Keratinocyte (primary cell): ENCODE results near the gene PRKCA. TPM values are rescaled to one million over a fixed set of nuclear protein-coding genes. Genes with fewer than 3 reads are reported as not detected.

Experiments used
- DNase-seq: peaks from one replicate; pipeline ENCODE4 v3.0.0-alpha.2; 2011; ENCODE audit warnings: low read depth, missing footprints, low spot score
- FAIRE-seq: peaks from 2 replicates; lab custom pipeline; 2011; peaks lifted over from hg19 to GRCh38; lab: Jason Lieb, UNC
- H2AFZ ChIP-seq: 2 replicates; pipeline ENCODE4 v1.6.0; 2012; ENCODE audit warnings: low read length, control low read depth, inconsistent platforms; ENCODE audit not compliant: control insufficient read depth
- H3K27ac ChIP-seq: 2 replicates; pipeline ENCODE4 v1.5.1; 2011; ENCODE audit warnings: low read length; ENCODE audit not compliant: control insufficient read depth, insufficient read depth
- H3K27me3 ChIP-seq: 3 replicates; pipeline ENCODE4 v1.6.0; 2011; ENCODE audit warnings: low read length; ENCODE audit not compliant: control insufficient read depth, insufficient read depth; ENCODE audit errors: extremely low read depth
- H3K36me3 ChIP-seq, 2 experiments: 2 replicates in 1 of 2; 3 replicates in 1 of 2; pipeline ENCODE4 v1.5.1; 2011; ENCODE audit warnings: low read length in 2 of 2, mild to moderate bottlenecking in 1 of 2; ENCODE audit not compliant: control insufficient read depth in 2 of 2, insufficient read depth in 2 of 2; ENCODE audit errors: extremely low read depth in 1 of 2
- H3K4me1 ChIP-seq: 3 replicates; pipeline ENCODE4 v1.5.1; 2011; ENCODE audit warnings: low read length; ENCODE audit not compliant: control insufficient read depth, insufficient read depth; ENCODE audit errors: extremely low read depth
- H3K4me2 ChIP-seq: 3 replicates; pipeline ENCODE4 v1.6.0; 2011; ENCODE audit warnings: low read depth, low read length; ENCODE audit not compliant: control insufficient read depth, insufficient read depth; ENCODE audit errors: extremely low read depth
- H3K4me3 ChIP-seq, 3 experiments: fragments of 200-600 bp in 1 of 3; sonication (generic) in 1 of 3; 2 replicates in 2 of 3; 3 replicates in 1 of 3; pipeline ENCODE4 v1.5.1; 2011 to 2016; ENCODE audit warnings: low read length in 3 of 3, mild to moderate bottlenecking in 3 of 3, control low read depth in 2 of 3, inconsistent platforms in 1 of 3, low read depth in 1 of 3, mixed read lengths in 1 of 3, mixed run types in 1 of 3, moderate library complexity in 1 of 3; ENCODE audit not compliant: control insufficient read depth in 2 of 3, insufficient read depth in 2 of 3; ENCODE audit errors: extremely low read depth in 1 of 3
- H3K79me2 ChIP-seq: 2 replicates; pipeline ENCODE4 v1.6.0; 2012; ENCODE audit warnings: low read length; ENCODE audit not compliant: control insufficient read depth, insufficient read depth
- H3K9ac ChIP-seq: 3 replicates; pipeline ENCODE4 v1.6.0; 2011; ENCODE audit warnings: low read length; ENCODE audit not compliant: control insufficient read depth, insufficient read depth; ENCODE audit errors: extremely low read depth
- H3K9me1 ChIP-seq: 3 replicates; pipeline ENCODE4 v1.6.0; 2011; ENCODE audit warnings: low read length; ENCODE audit not compliant: control insufficient read depth, insufficient read depth; ENCODE audit errors: extremely low read depth
- H3K9me3 ChIP-seq: 2 replicates; pipeline ENCODE4 v1.5.1; 2012; ENCODE audit warnings: low read depth, low read length; ENCODE audit not compliant: control insufficient read depth
- H4K20me1 ChIP-seq: 3 replicates; pipeline ENCODE4 v1.6.0; 2011; ENCODE audit warnings: low read length; ENCODE audit not compliant: control insufficient read depth, insufficient read depth; ENCODE audit errors: extremely low read depth
- CTCF ChIP-seq, 3 experiments: IDR thresholded peaks in 1 of 3; conservative IDR thresholded peaks in 1 of 3; optimal IDR thresholded peaks in 1 of 3; 2 replicates in 2 of 3; 3 replicates in 1 of 3; pipeline versions ENCODE3 to v1.5.1; 2011; ENCODE audit warnings: low read length in 3 of 3, mild to moderate bottlenecking in 3 of 3, moderate library complexity in 2 of 3, control low read depth in 1 of 3, inconsistent platforms in 1 of 3; ENCODE audit not compliant: insufficient read depth in 2 of 3; ENCODE audit errors: extremely low read depth in 1 of 3
- EZH2 ChIP-seq: IDR thresholded peaks from one replicate; pipeline ENCODE4 v1.6.1; 2012; ENCODE audit warnings: inconsistent platforms, mild to moderate bottlenecking, low read length, moderate library complexity
- dilution Hi-C: fragments of 300-500 bp; cut with MboI; formaldehyde crosslinking; loops from one replicate; pipeline ENCODE4 v1.7.0; 2020; ENCODE audit warnings: low sequenced_read_pairs; ENCODE audit not compliant: extremely low pct_ligation_motif_present
- polyA plus RNA-seq, 5 experiments: library from polyadenylated mRNA; depleted of rRNA in 3 of 5; stranded (reverse) in 3 of 5; stranded (forward) in 1 of 5; unstranded in 1 of 5; fragments of >200 nt; gene quantifications; 1 replicate in 1 of 5; 2 replicates in 3 of 5; 3 replicates in 1 of 5; pipeline versions ENCODE4 v1.2.1 to v1.2.3, GENCODE V29; 2011 to 2012; ENCODE audit warnings: missing spikeins in 2 of 5, low read depth in 1 of 5, low replicate concordance in 1 of 5

Gene PRKCA
- polyA plus RNA-seq, 1 donor (not counting 4 experiments of a cell fraction or from before 2014, with no cell fraction given), result 3.6 TPM

GRCh38 chr17:66522591-66523272 is 220.3 kb downstream of the PRKCA start:
- Histone ChIP-seq H3K4me2 (no peak overlapping the region), H3K9ac (no peak overlapping the region), H2AFZ (no peak overlapping the region), H3K27ac (no peak overlapping the region), H3K9me1 (no peaks in the 10 kb centered on the region), H3K36me3 (no peaks in the 10 kb centered on the region), H3K4me3 (no peak overlapping the region), H3K27me3 (no peaks in the 10 kb centered on the region), H4K20me1 (no peaks in the 10 kb centered on the region), H3K4me1 (peaks cover 4% of the 10 kb centered on the region), H3K9me3 (no peaks in the 10 kb centered on the region), H3K79me2 (no peaks in the 10 kb centered on the region)
- no peak for FAIRE-seq
- dilution Hi-C loops, result no loop called here
- TF ChIP-seq EZH2, result no peak
- no peak for TF ChIP-seq CTCF (optimal IDR thresholded peaks at IDR 0.05 in 1 of 3, IDR thresholded peaks at IDR 0.05 in 1 of 3, conservative IDR thresholded peaks at IDR 0.05 in 1 of 3; ENCODE audit: extremely low read depth in 1 of 3, insufficient read depth in 2 of 3, low read length in 3 of 3)
- DNase-seq, result no peak

- DNase-seq (no peak), FAIRE-seq (no peak)
- no peak overlapping the region for H3K4me3 ChIP-seq
- no peak overlapping the region for H3K9ac ChIP-seq
- H3K79me2 ChIP-seq, result no peaks in the 10 kb centered on the region
- no peaks in the 10 kb centered on the region for H3K9me3 ChIP-seq
- H2AFZ ChIP-seq, result no peak overlapping the region
- H3K4me2 ChIP-seq, result no peak overlapping the region
- no peaks in the 10 kb centered on the region for H3K36me3 ChIP-seq
- no peaks in the 10 kb centered on the region for H3K9me1 ChIP-seq
- TF ChIP-seq EZH2 (no peak), CTCF (optimal IDR thresholded peaks at IDR 0.05 in 1 of 3, IDR thresholded peaks at IDR 0.05 in 1 of 3, conservative IDR thresholded peaks at IDR 0.05 in 1 of 3; ENCODE audit: extremely low read depth in 1 of 3, insufficient read depth in 2 of 3, low read length in 3 of 3) (no peak)
- peaks cover 4% of the 10 kb centered on the region for H3K4me1 ChIP-seq
- H4K20me1 ChIP-seq, result no peaks in the 10 kb centered on the region
- dilution Hi-C loops, result no loop called here
- H3K27ac ChIP-seq, result no peak overlapping the region
- H3K27me3 ChIP-seq, result no peaks in the 10 kb centered on the region
Observed at GRCh38 chr17:66523378-66524200, 221.2 kb downstream of the PRKCA start.
